Measurements from ENCODE around the gene THSD8.

DNA sequence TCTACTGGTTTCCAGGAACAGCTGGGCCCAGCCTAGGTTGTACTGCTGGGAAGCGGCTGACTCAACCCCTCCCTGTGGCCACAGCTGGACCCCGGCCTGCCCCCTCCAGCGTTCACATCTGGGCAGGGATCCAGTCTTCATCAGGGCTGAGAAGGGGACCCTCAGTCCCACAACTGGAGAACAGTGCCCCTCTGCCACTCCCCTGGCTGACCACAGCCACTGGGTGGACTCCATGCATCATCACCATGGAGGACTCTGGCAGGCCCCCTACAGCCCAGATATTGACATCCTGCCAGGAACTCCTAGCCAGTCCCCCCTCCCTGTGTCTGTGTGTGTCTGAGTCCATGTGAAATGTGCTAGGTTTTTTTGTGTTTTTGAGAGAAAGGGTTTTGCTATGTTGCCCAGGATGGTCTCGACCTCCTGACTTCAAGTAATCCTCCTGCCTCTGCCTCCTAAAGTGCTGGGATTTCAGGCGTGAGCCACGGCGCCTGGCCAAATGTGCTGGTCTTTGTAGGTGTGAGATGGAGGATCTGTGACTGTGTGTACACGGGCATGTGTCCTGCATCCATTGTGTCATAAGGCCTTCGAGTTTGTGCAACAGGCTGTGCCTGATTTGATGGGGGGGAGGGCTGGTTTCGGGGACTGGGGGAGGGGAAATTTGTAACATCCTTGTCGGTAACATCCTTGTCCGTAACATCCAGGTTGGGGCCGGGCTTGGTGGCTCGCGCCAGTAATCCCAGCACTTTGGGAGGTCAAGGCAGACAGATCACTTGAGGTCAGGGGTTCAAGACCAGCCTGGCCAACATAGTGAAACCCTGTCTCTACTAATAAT lies 22.5 kb upstream of the THSD8 start:
- TF ChIP-seq, protein P1, sequence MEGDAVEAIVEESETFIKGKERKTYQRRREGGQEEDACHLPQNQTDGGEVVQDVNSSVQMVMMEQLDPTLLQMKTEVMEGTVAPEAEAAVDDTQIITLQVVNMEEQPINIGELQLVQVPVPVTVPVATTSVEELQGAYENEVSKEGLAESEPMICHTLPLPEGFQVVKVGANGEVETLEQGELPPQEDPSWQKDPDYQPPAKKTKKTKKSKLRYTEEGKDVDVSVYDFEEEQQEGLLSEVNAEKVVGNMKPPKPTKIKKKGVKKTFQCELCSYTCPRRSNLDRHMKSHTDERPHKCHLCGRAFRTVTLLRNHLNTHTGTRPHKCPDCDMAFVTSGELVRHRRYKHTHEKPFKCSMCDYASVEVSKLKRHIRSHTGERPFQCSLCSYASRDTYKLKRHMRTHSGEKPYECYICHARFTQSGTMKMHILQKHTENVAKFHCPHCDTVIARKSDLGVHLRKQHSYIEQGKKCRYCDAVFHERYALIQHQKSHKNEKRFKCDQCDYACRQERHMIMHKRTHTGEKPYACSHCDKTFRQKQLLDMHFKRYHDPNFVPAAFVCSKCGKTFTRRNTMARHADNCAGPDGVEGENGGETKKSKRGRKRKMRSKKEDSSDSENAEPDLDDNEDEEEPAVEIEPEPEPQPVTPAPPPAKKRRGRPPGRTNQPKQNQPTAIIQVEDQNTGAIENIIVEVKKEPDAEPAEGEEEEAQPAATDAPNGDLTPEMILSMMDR (IDR thresholded peaks at IDR 0.05), result no peak
- TF ChIP-seq POLR2A (IDR thresholded peaks at IDR 0.05), result no peak

All from vagina (tissue), 2 donors.